Activated naive CD8-positive, alpha-beta T cell treated with anti-CD3 and anti-CD28 coated beads, Interleukin-2, amount 50 U/mL, for 24 hours (primary cell): ENCODE results near the gene PDK2.

Experiments
- ATAC-seq: fragments of 150-1000 bp; cut with Tn5 transposase; one replicate; pipeline ENCODE4 v1.10.0; 2021
- DNase-seq: peaks from one replicate; pipeline ENCODE4 v3.0.0; 2021
- H3K27ac Mint-ChIP-seq: one replicate; pipeline ENCODE4 v1.8.0; 2021; ENCODE audit warnings: mild to moderate bottlenecking, mixed read lengths
- H3K27me3 Mint-ChIP-seq: one replicate; pipeline ENCODE4 v1.8.0; 2021; ENCODE audit warnings: mixed read lengths
- H3K36me3 Mint-ChIP-seq: one replicate; pipeline ENCODE4 v1.8.0; 2021; ENCODE audit warnings: low read depth, mixed read lengths
- H3K4me1 Mint-ChIP-seq: one replicate; pipeline ENCODE4 v1.8.0; 2021; ENCODE audit warnings: mixed read lengths
- H3K4me3 Mint-ChIP-seq: one replicate; pipeline ENCODE4 v1.8.0; 2021; ENCODE audit warnings: mild to moderate bottlenecking, moderate library complexity, mixed read lengths
- H3K9me3 Mint-ChIP-seq: one replicate; pipeline ENCODE4 v1.8.0; 2021; ENCODE audit warnings: mixed read lengths

Gene PDK2

DNA sequence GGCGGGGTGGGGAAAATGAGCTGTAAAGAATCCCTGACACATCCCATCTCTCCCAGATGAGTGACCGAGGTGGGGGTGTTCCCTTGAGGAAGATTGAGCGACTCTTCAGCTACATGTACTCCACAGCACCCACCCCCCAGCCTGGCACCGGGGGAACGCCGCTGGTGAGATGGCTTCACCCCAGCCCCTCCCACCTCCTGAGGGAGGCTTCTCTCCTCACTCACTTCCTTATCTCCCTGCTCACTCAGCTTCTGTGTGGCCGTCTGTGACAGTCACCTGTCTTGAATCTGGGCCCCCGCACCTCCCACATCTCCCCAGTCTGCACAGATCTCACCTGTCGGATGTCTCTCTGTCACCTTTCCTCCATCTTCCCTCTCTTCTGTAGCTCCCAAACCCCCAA, 13.4 kb downstream of the PDK2 start:
- ATAC-seq: no peak
- Mint-ChIP-seq H3K27ac (no peak overlapping the region), H3K27me3 (peaks cover under 1% of the 10 kb centered on the region), H3K4me1 (no peaks in the 10 kb centered on the region), H3K9me3 (no peaks in the 10 kb centered on the region), H3K4me3 (no peak overlapping the region), H3K36me3 (no peaks in the 10 kb centered on the region)
- DNase-seq: no peak

DNA sequence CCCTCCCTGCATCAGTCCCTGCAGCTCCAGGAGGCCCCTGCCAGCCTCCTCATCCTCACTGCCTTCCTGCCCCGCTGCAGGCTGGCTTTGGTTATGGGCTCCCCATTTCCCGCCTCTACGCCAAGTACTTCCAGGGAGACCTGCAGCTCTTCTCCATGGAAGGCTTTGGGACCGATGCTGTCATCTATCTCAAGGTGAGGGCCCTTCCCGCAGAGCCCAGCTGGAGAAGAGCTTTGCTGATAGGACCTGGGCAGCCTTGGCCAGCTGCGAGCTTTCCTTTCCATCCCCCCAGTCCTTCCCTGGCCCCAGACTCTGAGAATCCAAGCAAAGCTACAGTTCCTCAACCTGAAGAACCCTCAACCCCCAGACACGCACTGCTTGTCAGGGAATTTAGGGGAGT, 14.1 kb downstream of the PDK2 start:
- Mint-ChIP-seq H3K27ac (no peak overlapping the region), H3K4me3 (no peak overlapping the region), H3K36me3 (no peaks in the 10 kb centered on the region), H3K4me1 (no peaks in the 10 kb centered on the region), H3K9me3 (no peaks in the 10 kb centered on the region), H3K27me3 (peaks cover 1% of the 10 kb centered on the region)
- ATAC-seq (no peak), DNase-seq (no peak)

DNA sequence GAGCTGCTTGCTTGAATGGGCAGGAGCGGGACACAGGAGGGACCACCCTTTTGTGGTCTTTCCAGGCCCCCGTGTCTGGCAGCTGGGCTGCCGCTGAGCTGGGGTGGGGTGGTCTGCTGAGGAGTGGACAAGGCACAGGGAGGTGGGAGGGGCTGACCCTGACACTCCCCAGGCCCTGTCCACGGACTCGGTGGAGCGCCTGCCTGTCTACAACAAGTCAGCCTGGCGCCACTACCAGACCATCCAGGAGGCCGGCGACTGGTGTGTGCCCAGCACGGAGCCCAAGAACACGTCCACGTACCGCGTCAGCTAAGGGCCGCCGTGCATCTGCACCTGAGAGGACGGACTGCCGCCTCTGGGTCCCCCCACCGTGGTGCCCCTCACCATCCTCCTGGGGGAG, 14.6 kb downstream of the PDK2 start:
- H3K27me3 Mint-ChIP-seq: peaks cover 1% of the 10 kb centered on the region
- H3K27ac Mint-ChIP-seq: no peak overlapping the region
- ATAC-seq (no peak), DNase-seq (no peak)
- no peaks in the 10 kb centered on the region for H3K4me1 Mint-ChIP-seq
- H3K4me3 Mint-ChIP-seq: no peak overlapping the region
- H3K9me3 Mint-ChIP-seq: no peaks in the 10 kb centered on the region
- H3K36me3 Mint-ChIP-seq: no peaks in the 10 kb centered on the region

DNA sequence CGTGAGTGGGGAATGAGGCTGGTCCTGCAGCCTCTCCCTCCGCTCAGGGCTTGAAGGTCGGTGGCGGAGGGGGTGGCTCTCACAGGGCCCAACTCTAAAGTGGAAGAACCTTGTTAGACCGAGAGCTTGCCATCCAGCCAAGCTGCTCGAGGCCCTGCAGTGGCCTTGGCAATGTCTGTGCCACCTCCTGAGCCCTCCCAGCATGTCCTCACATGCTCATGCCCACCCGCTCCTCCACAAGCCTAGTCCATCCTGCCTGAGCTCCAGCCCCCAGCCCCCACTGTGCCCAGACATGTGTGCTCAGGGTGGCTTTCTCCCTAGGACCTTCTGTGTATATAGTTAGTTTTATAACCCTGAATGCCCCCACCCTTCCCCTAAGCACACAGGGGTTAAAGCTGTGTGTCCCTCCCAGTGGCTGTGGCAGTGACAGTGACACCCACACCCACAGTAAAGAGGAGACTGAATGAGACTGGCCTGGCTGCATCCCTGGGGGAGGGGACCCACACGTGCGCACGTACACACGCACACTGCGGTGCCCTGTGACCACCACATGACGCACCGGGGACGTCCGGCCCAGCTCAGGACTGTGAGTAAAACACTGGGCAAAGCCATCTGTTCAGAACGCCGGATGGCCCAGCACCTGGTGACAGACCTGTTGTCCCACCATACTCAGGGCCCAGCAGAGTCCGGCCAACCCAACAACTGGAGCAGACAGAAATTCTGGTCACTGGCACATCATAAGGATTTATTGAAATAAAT, 15.6 kb downstream of the PDK2 start:
- Mint-ChIP-seq H3K36me3 (no peaks in the 10 kb centered on the region), H3K4me1 (peaks cover 4% of the 10 kb centered on the region), H3K27me3 (peaks cover 8% of the 10 kb centered on the region), H3K4me3 (no peak overlapping the region), H3K27ac (no peak overlapping the region), H3K9me3 (no peaks in the 10 kb centered on the region)
- ATAC-seq: no peak
- no peak for DNase-seq

DNA sequence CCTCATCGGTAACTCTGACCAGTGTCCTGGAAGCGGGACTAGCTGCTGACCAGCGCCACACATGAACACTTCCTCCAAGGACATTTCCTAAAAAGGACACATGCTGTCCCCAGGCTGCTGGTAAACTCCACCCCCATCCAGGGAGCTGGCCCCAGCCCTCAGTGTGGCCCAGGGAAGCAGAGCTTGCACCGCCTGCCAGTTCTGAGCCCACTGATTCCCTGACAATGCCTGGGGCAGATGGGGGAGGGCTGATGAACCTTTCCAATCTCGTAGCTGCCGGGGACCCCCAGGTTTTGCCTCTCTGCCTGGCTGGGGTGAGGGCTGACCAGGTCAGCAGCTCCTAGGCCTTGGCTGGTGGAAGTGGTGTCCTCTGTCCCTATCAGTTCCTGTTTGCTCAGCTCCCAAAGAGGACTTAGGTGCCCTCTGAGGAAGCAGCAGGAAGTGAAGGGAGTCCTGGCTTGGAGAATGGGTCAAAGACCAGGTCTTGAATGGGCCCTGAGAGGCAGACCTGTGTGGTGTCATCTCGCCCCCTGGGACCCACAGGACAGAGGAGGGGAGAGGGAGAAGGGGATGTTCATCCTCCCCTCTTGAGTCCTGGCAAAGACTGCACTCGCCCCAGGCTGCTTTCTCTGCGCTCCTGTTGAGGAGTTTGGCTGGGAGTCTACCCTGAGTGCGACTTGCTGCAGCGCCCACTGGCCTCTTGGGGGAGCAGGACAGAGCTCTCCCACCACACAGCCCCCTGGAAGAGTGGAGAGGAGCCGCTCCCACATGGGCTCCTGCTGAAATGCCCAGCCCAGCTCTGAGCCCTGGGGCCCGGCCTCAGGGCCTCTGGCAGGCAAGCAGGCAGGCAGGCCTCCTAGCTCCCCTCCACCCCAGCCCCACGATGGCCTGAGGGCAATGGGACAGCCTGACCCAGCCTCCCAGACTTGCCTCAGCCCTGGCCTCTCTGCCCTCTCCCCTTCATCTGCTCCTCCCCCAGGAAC, 16.8 kb downstream of the PDK2 start:
- Mint-ChIP-seq H3K4me1 (peaks cover 7% of the 10 kb centered on the region), H3K4me3 (no peak overlapping the region)

DNA sequence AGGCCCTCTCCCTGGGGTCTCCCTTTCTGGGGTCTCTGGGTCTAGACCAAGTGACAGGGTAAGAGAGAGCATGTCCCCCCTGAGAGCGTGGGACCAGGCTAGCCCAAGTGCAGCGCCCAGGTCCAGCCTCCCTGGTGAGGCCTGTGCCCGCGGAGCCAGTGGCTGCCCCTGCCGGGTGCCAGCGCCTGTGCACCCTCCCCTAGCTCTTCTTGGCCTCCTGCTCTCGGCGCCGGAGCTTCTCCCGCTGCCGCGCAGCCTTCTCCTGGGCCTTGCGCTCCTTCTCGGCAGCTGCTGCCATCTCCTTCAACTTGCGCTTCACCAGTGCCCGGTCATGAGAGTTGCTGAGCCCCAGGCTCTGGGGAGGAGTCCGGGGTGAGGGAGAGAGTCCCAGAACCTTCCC, 17.5 kb downstream of the PDK2 start:
- H3K27me3 Mint-ChIP-seq: peaks cover 24% of the 10 kb centered on the region
- no peak overlapping the region for H3K4me3 Mint-ChIP-seq
- H3K4me1 Mint-ChIP-seq: peaks cover 11% of the 10 kb centered on the region
- H3K27ac Mint-ChIP-seq: no peak overlapping the region
- H3K36me3 Mint-ChIP-seq: no peaks in the 10 kb centered on the region
- DNase-seq (no peak), ATAC-seq (no peak)
- H3K9me3 Mint-ChIP-seq: no peaks in the 10 kb centered on the region

More for the DNA sequence above, 16.8 kb downstream of the PDK2 start:
- H3K27me3 Mint-ChIP-seq: peaks cover 19% of the 10 kb centered on the region
- no peaks in the 10 kb centered on the region for H3K9me3 Mint-ChIP-seq
- no peaks in the 10 kb centered on the region for H3K36me3 Mint-ChIP-seq
- no peak for ATAC-seq
- H3K27ac Mint-ChIP-seq: no peak overlapping the region
- DNase-seq: no peak

DNA sequence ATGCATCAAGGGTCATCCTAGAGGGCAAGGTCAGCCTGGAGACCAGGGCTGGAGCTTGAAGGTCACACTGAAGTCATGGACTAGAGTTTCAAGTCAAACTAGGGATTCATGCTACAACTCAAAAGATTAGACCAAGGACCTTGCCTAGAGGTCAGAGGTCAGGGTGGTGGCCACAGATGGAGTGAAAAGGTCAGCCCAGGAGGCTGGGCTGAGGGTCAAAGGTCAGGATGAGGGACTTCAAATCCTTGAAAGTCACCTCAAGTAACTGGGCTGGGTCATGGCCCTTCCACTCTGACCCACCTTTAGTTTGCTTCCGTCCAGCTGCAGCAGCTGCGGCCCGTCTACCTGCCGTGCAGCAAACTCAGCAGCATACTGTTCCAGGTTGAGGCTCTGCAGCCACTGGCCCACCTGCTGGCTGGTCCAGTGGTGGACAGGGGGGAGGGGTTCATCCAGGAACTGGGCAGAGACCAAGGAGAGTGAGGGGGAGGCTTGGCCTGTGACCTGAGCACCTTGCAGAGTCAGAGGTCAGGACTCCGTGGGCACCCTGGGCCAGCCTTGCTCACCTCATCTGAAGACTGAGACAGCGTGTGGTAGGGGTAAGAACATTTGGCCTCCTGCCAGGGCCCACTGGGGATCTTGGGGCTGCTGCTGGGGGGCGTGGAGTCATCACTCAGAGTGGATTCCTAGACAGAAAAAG, 18.6 kb downstream of the PDK2 start:
- Mint-ChIP-seq H3K9me3 (no peaks in the 10 kb centered on the region), H3K4me3 (no peak overlapping the region), H3K4me1 (peaks cover 11% of the 10 kb centered on the region), H3K27me3 (peaks cover 31% of the 10 kb centered on the region), H3K27ac (no peak overlapping the region), H3K36me3 (no peaks in the 10 kb centered on the region)
- ATAC-seq: no peak
- DNase-seq: no peak

DNA sequence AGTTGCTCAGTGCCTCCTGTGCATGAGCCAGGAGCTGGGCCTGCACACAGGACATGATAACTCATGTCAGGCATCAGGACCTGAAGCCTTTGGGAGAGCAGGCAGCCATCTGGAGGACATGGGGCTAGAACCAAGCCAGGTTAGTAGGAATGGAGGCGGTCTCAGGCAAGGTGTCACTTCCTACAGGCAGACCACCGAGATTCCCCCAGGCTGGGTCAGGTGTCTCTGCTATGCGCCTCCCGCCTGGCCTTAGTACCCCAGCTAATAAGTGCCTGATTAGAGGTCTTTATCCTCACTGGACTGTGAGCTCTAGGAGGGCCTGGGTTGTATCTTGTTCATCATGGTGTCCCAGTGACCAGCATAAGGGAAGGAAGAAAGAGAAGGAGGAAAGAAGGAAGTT, 19.2 kb downstream of the PDK2 start:
- peaks cover 35% of the 10 kb centered on the region for H3K27me3 Mint-ChIP-seq
- ATAC-seq (no peak), DNase-seq (no peak)
- H3K4me3 Mint-ChIP-seq: no peak overlapping the region
- H3K27ac Mint-ChIP-seq: no peak overlapping the region
- peaks cover 11% of the 10 kb centered on the region for H3K4me1 Mint-ChIP-seq
- H3K36me3 Mint-ChIP-seq: no peaks in the 10 kb centered on the region
- H3K9me3 Mint-ChIP-seq: no peaks in the 10 kb centered on the region

DNA sequence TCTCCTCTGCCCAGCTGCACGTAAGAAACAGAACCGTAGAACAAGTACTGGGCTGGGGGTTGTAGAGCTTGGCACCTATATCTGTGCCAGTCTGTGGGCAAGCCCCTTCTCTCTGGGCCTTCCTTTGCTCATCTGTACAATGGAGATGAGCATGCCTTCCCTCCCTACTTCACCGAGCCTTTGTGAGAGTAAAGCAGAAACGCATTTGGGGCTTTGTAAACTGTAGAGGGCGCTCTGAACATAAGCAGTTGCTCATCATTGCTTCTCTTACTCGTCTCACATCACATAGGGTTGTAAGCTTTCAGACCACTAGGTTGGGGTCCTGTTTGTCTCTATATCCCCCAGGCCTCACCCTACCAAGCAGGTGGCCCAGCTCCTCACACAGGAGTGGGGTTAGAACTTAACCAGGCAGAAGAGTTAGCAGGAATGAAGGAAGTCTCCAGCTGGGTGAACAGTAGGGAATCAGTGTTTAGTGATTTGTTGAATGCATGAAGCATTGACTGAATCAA, 19.8 kb downstream of the PDK2 start:
- no peaks in the 10 kb centered on the region for H3K36me3 Mint-ChIP-seq
- peaks cover 11% of the 10 kb centered on the region for H3K4me1 Mint-ChIP-seq
- DNase-seq (peak; percentile 40), ATAC-seq (peak; percentile 53)
- no peaks in the 10 kb centered on the region for H3K9me3 Mint-ChIP-seq
- no peak overlapping the region for H3K27ac Mint-ChIP-seq
- peaks cover 40% of the 10 kb centered on the region for H3K27me3 Mint-ChIP-seq
- H3K4me3 Mint-ChIP-seq: no peak overlapping the region

DNA sequence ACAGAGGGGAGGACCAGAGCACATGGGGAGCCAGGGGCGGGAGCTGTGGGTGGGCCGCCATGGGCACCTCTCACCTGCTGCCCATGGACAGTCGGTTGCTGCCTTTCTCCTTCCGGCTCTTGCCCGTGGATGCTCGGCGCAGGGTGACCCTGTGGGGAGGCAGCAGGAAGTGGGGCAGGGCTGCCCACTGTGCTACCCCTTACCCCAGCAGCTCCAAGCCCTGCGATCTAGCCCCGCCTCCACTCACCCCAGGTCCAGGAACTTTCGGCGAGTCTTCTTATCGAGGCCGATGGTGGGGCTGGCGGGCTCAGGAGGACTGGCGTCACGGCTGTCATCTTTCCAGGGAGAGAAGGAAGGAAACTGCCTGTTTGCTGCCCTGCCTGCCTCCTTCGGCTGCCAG, 20.6 kb downstream of the PDK2 start:
- Mint-ChIP-seq H3K4me1 (peaks cover 11% of the 10 kb centered on the region), H3K36me3 (no peaks in the 10 kb centered on the region), H3K4me3 (no peak overlapping the region), H3K27ac (no peak overlapping the region), H3K9me3 (no peaks in the 10 kb centered on the region), H3K27me3 (peaks cover 42% of the 10 kb centered on the region)
- no peak for ATAC-seq
- DNase-seq: no peak

DNA sequence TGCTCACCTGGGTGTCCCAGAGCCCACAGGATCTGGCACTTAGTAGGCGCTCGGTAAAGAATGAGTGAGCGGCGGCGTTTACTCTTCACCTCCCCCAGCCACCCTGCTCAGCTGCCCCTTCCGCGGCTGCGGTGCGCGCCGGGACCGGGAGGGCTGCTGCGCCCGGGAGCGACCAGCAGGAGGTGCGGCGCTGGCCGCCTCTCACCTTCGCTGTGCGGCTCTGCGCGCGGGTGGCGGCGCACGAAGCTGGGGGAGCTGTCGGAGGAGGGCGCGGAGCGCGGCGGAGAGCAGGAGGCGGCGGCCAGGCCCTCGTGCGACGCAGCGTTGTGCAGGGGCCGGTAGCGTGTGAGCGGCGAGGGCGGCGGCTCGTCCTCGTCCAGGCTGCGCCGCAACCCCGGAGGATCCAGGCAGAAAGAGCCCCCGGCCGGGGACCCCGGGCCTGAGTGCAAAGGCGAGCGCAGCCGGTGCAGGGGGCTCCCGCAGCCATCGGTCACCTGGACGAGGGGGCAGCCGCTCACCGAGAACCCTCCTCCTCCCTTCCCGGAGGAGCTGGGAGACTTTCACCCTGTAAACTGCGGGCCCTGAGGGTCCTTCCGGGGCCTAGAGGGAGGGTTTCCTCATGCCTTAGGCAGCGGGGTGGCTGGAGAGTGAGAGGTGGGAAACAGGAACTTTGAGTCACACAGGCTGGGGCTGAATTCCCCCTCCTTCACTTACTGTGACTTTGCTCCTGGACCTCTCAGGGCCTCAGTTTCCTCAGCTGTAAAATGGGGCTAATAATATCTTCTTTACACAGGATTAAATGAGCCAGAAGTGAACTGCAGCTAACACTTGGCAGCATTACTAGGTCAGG, 22.3 kb downstream of the PDK2 start:
- peaks cover 11% of the 10 kb centered on the region for H3K4me1 Mint-ChIP-seq
- no peaks in the 10 kb centered on the region for H3K36me3 Mint-ChIP-seq
- no peak overlapping the region for H3K27ac Mint-ChIP-seq
- ATAC-seq (peak; percentile 76), DNase-seq (peak; percentile 67)
- no peaks in the 10 kb centered on the region for H3K9me3 Mint-ChIP-seq
- H3K27me3 Mint-ChIP-seq: peaks cover 43% of the 10 kb centered on the region
- H3K4me3 Mint-ChIP-seq: peak overlapping the region; percentile 25

DNA sequence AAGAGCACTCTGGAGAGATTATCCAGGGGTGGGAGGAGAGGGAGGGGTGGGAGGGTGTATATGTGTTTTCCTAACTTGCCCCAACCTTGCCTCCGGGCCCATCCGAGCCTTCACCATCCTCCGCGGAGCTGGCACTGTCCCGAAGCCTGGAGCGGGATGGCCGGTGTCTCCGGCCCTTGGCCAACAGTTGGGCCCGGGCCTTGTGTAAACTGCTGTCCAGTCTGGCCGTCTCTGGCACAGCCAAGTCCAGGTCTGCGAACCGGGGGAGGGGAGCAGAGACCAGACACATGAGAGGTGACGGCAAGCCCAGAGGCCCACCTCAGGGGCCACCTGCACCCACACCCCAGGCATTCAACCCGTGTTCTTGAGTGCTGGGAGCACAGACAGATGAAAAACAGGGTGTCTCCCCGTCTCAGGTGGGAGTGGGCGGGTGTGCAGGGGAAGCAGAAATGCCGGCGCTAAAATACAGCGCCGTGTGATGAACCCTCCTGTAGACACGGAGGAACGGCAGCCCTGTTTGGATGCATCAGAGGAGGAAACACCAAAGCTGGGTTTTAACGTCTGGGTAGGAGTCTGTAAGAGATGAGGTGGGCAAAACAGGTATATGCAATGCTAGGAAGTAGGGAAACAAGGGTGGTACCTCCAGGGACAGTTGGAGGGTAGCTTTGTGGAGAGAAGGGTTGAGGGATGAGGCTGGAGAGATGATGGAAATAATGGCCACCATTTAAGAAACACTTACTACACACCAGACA, 23.1 kb downstream of the PDK2 start:
- ATAC-seq: no peak
- H3K27ac Mint-ChIP-seq: no peak overlapping the region
- H3K4me1 Mint-ChIP-seq: peaks cover 11% of the 10 kb centered on the region
- no peak overlapping the region for H3K4me3 Mint-ChIP-seq
- peaks cover 46% of the 10 kb centered on the region for H3K27me3 Mint-ChIP-seq
- no peak for DNase-seq
- H3K9me3 Mint-ChIP-seq: no peaks in the 10 kb centered on the region
- no peaks in the 10 kb centered on the region for H3K36me3 Mint-ChIP-seq

DNA sequence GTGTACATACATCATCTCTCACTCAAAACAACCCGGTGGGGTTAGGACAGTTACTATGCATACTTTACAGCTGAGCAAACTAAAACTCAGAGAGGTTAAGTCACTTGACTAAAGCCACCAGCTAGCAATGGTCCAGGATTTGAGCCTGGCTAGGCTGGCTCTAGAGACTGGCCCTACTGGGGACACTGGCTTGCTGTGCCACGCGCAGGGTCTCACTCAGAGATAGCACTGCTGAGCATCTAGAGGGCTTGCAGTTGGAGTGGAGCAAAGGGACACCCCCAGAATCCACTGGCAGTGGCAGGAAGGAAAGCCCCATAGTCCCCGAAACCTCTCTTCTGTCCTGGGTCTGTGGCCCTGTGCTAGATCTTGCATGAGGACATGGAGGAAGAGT, 23.7 kb downstream of the PDK2 start:
- no peak for ATAC-seq
- Mint-ChIP-seq H3K27me3 (peaks cover 45% of the 10 kb centered on the region), H3K4me1 (peaks cover 11% of the 10 kb centered on the region), H3K9me3 (no peaks in the 10 kb centered on the region), H3K4me3 (no peak overlapping the region), H3K27ac (no peak overlapping the region), H3K36me3 (no peaks in the 10 kb centered on the region)
- DNase-seq: no peak
